ENCODE data around the gene GRIK1.

The GRIK1 gene

DNA sequence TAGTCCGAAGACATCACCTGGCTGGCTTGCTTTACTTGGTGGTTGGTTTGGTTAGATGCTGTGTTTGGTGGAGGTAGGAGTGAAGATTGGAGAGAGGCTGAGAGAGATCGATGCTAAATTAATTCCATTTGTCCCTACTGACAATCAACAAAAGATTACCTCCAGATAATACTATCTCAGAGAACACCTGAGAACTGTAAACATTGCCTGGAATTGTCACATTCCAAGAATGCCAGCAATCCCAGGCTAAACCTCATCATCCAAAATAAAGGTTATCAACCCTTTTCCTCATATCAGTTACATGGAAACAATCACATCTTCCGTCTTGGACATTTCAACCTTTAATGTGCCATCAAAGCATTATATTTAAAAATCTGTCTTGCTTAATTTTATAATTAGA lies 141.0 kb downstream of the GRIK1 start:
- H3K4me3 Mint-ChIP-seq, result no peak overlapping the region
- H3K4me1 Mint-ChIP-seq (ENCODE audit: low read depth), result no peaks in the 10 kb centered on the region
- H3K9me3 Mint-ChIP-seq (ENCODE audit: low read depth), result no peaks in the 10 kb centered on the region
- peaks cover 8% of the 10 kb centered on the region for H3K27me3 Mint-ChIP-seq
- no peaks in the 10 kb centered on the region for H3K36me3 Mint-ChIP-seq
- H3K27ac Mint-ChIP-seq, result no peak overlapping the region

GRCh38 chr21:29797155-29797554 lies 142.6 kb downstream of the GRIK1 start:
- Mint-ChIP-seq H3K9me3 (ENCODE audit: low read depth) (no peaks in the 10 kb centered on the region), H3K4me3 (no peak overlapping the region), H3K4me1 (ENCODE audit: low read depth) (no peaks in the 10 kb centered on the region), H3K27me3 (peaks cover 8% of the 10 kb centered on the region), H3K27ac (no peak overlapping the region), H3K36me3 (no peaks in the 10 kb centered on the region)

DNA sequence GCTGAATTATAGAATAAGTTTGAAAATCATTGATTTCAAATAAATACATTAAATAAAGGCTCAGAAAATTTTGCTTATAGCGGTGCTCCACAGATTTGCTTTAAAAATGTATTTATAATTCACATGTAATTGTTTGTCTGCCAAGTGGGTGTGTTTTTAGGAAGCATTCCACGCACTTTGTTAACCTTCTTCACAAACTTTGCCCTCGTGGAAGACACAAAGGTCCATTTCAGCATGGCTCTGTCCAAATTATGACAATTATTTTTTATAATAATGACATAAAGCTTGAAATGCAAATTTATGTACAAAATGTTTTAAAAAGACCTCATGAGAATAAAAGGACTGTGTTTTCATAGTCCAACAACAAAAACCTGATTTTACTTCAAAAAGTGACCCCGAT lies 146.1 kb downstream of the GRIK1 start:
- H3K27ac Mint-ChIP-seq, result no peak overlapping the region
- H3K9me3 Mint-ChIP-seq (ENCODE audit: low read depth), result no peaks in the 10 kb centered on the region
- H3K27me3 Mint-ChIP-seq, result peaks cover 5% of the 10 kb centered on the region
- H3K36me3 Mint-ChIP-seq, result no peaks in the 10 kb centered on the region
- no peaks in the 10 kb centered on the region for H3K4me1 Mint-ChIP-seq (ENCODE audit: low read depth)
- H3K4me3 Mint-ChIP-seq, result no peak overlapping the region

GRCh38 chr21:29789393-29789792 lies 150.4 kb downstream of the GRIK1 start:
- Mint-ChIP-seq H3K27ac (no peak overlapping the region), H3K4me3 (no peak overlapping the region), H3K9me3 (ENCODE audit: low read depth) (no peaks in the 10 kb centered on the region), H3K4me1 (ENCODE audit: low read depth) (no peaks in the 10 kb centered on the region), H3K36me3 (no peaks in the 10 kb centered on the region), H3K27me3 (peaks cover 4% of the 10 kb centered on the region)

DNA sequence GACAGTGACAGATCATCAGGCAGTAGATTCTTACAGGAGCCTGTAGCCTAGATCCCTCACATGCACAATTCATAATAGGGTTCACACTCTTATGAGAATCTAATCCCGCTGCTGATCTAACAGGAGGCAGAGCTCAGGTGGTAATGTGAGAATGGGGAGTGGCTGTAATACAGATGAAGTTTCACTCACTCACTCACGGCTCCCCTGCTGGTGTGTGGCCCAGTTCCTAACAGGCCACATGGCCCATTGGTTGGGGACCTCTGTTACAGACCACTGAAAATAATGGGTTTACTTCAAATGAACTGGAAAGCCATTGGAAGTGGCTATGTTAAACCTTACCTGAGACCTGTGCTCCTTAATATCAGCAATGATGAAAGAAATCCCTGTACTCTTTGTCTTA lies 151.0 kb downstream of the GRIK1 start:
- H3K36me3 Mint-ChIP-seq, result no peaks in the 10 kb centered on the region
- no peaks in the 10 kb centered on the region for H3K9me3 Mint-ChIP-seq (ENCODE audit: low read depth)
- H3K27ac Mint-ChIP-seq, result no peak overlapping the region
- no peak overlapping the region for H3K4me3 Mint-ChIP-seq
- peaks cover 4% of the 10 kb centered on the region for H3K27me3 Mint-ChIP-seq
- H3K4me1 Mint-ChIP-seq (ENCODE audit: low read depth), result no peaks in the 10 kb centered on the region

- H3K36me3 Mint-ChIP-seq, result no peaks in the 10 kb centered on the region
- H3K27ac Mint-ChIP-seq, result no peak overlapping the region
- no peaks in the 10 kb centered on the region for H3K4me1 Mint-ChIP-seq (ENCODE audit: low read depth)
- H3K9me3 Mint-ChIP-seq (ENCODE audit: low read depth), result no peaks in the 10 kb centered on the region
- peaks cover 4% of the 10 kb centered on the region for H3K27me3 Mint-ChIP-seq
- H3K4me3 Mint-ChIP-seq, result no peak overlapping the region
These were observed 152.4 kb downstream of the GRIK1 start for GRCh38 chr21:29787361-29787909.

DNA sequence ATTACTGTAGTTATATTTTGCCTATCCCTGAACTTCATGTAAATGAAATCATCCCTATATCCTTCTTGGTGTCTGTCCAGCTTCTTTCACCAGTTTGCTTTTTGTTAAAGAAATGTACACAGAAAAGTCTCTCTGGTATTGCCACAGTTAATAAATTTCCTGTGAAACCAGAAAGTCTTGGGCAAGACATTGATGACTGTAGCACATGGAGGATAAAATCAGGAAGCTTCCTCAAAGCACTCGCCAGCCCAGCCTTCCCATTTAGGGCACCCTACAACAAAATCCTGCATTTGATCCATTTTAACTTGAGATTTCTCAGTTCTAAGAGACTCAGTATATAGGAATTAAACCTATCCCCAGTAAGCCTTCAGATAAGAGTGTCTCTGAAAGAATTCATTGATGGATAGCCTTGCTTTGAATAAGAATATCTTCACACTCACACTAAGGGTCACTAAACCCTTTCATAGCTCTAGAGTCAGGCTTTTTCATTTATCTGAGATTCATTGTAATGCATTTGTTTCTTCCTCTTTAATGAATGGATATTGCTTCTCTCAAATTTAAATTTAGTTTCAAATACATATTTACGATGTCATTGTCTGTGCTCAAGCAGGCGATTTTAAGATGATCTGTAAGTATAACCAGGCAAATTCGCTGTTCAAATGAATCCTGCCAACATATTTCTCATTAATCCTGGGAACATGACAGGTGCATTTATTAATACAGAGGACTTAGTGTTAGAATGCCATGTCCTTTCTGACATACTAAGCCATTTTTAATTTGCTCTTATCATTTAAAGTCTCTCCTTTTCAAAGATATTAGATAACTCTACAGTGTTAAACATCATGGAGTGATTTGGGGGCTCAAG lies 153.1 kb downstream of the GRIK1 start:
- Mint-ChIP-seq H3K4me1 (ENCODE audit: low read depth) (no peaks in the 10 kb centered on the region), H3K27ac (no peak overlapping the region), H3K9me3 (ENCODE audit: low read depth) (no peaks in the 10 kb centered on the region), H3K27me3 (peaks cover 4% of the 10 kb centered on the region), H3K36me3 (no peaks in the 10 kb centered on the region), H3K4me3 (no peak overlapping the region)

- H3K4me1 Mint-ChIP-seq (ENCODE audit: low read depth), result no peaks in the 10 kb centered on the region
- H3K27ac Mint-ChIP-seq, result no peak overlapping the region
- H3K4me3 Mint-ChIP-seq, result no peak overlapping the region
- H3K36me3 Mint-ChIP-seq, result no peaks in the 10 kb centered on the region
- H3K9me3 Mint-ChIP-seq (ENCODE audit: low read depth), result no peaks in the 10 kb centered on the region
- peaks cover 6% of the 10 kb centered on the region for H3K27me3 Mint-ChIP-seq
These were observed 162.6 kb downstream of the GRIK1 start for GRCh38 chr21:29777160-29777559.

DNA sequence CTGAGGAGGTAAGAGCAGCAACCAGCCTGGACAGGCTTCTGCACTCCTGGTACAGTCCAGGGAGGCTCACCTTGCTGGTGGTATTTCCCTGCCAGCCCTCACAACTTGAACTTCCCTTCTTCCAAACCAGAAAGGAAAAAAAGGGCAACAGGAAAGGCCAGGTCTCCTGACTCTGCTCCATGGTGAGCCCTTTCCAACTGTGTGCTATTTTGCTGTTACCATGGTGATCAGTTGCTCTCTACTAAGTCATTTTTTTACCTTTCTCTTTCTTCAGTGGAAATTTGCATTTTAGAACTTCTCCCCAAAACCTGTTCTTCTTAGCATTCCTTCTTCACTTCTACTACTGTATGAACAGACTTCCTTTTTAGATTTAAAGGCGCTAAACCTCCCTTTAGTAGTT lies 164.3 kb downstream of the GRIK1 start:
- H3K36me3 Mint-ChIP-seq, result no peaks in the 10 kb centered on the region
- H3K9me3 Mint-ChIP-seq (ENCODE audit: low read depth), result no peaks in the 10 kb centered on the region
- H3K27ac Mint-ChIP-seq, result no peak overlapping the region
- no peaks in the 10 kb centered on the region for H3K4me1 Mint-ChIP-seq (ENCODE audit: low read depth)
- peaks cover 8% of the 10 kb centered on the region for H3K27me3 Mint-ChIP-seq
- no peak overlapping the region for H3K4me3 Mint-ChIP-seq

DNA sequence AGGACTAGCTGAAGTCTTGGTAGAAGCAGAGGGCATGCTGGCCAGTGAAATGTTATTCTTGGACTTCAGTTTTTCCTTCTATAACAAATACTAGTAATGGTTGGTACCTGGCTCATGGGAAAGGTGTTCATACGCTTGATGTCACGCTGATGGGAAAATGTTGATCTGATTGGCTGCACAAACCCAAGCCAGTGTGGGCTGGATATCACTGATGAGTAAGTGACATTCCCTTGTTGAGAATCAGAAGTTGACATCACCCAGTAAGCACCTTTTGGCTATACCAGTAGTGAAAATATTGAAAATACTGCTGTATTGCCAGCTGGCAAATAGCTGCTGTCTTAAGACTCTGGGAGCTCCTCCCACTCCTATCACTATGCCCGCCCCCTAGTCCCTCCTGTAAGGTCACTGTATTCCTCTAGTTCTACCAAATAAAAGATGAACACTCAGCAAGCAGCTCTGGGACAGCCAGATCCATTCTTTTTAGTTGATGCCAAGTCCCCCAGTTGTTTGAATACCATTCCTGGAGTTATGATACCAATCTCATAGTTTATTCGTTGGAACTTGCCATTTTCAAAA lies 168.2 kb downstream of the GRIK1 start:
- no peaks in the 10 kb centered on the region for H3K9me3 Mint-ChIP-seq (ENCODE audit: low read depth)
- H3K27me3 Mint-ChIP-seq, result peaks cover 3% of the 10 kb centered on the region
- no peak overlapping the region for H3K27ac Mint-ChIP-seq
- no peaks in the 10 kb centered on the region for H3K4me1 Mint-ChIP-seq (ENCODE audit: low read depth)
- no peak overlapping the region for H3K4me3 Mint-ChIP-seq
- no peaks in the 10 kb centered on the region for H3K36me3 Mint-ChIP-seq

DNA sequence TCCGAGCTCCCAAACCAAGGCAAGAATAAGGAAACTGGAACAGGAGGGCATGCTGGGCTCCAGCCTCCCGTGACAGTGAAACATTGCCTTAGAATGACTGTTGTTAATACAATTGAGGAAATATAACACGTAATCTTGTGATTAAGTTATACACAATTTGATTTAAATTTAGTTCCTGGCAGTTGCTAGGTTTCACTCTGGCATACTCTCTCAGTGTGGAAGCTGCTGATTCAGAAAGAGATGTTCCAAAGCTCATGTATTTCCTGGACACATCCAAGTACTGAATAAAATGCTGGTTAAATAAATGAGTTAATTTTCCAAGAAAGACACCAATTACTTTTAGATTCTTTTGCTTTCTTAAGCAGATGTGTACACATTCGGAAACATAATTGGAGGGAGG lies 176.1 kb downstream of the GRIK1 start:
- Mint-ChIP-seq H3K27me3 (peaks cover 5% of the 10 kb centered on the region), H3K36me3 (no peaks in the 10 kb centered on the region), H3K4me3 (no peak overlapping the region), H3K27ac (no peak overlapping the region), H3K9me3 (ENCODE audit: low read depth) (no peaks in the 10 kb centered on the region), H3K4me1 (ENCODE audit: low read depth) (no peaks in the 10 kb centered on the region)

GRCh38 chr21:29762570-29763082 lies 177.2 kb downstream of the GRIK1 start:
- Mint-ChIP-seq H3K9me3 (ENCODE audit: low read depth) (no peaks in the 10 kb centered on the region), H3K27me3 (peaks cover 5% of the 10 kb centered on the region), H3K4me3 (no peak overlapping the region), H3K27ac (no peak overlapping the region), H3K4me1 (ENCODE audit: low read depth) (no peaks in the 10 kb centered on the region), H3K36me3 (no peaks in the 10 kb centered on the region)

DNA sequence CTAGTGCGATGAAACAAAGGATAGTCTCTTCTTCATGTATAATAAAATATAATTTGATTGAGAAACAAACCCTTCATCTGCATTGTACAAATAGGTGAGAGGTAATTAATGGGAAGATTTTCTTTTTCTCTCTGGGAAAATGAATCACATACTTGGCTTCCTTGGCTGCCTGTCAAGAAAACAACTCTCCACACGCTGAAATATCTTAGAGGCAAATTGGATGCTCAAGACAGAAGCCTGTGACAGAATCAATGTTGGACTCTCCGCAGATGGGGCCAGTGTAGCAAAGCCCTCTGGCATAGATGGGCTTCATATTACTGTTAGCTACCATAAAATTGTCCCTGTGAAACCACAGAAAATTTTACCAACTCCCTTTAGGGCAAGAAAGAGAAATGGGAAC lies 186.6 kb downstream of the GRIK1 start:
- Mint-ChIP-seq H3K27me3 (no peaks in the 10 kb centered on the region), H3K4me1 (ENCODE audit: low read depth) (no peaks in the 10 kb centered on the region), H3K27ac (no peak overlapping the region), H3K36me3 (no peaks in the 10 kb centered on the region), H3K4me3 (no peak overlapping the region), H3K9me3 (ENCODE audit: low read depth) (no peaks in the 10 kb centered on the region)

- Mint-ChIP-seq H3K27me3 (no peaks in the 10 kb centered on the region), H3K27ac (no peak overlapping the region), H3K4me1 (ENCODE audit: low read depth) (no peaks in the 10 kb centered on the region), H3K4me3 (no peak overlapping the region), H3K36me3 (no peaks in the 10 kb centered on the region), H3K9me3 (ENCODE audit: low read depth) (no peaks in the 10 kb centered on the region)
These were observed 188.2 kb downstream of the GRIK1 start for GRCh38 chr21:29751473-29752185.

GRCh38 chr21:29749957-29750356 lies 189.8 kb downstream of the GRIK1 start:
- no peak overlapping the region for H3K4me3 Mint-ChIP-seq
- no peak overlapping the region for H3K27ac Mint-ChIP-seq
- no peaks in the 10 kb centered on the region for H3K4me1 Mint-ChIP-seq (ENCODE audit: low read depth)
- no peaks in the 10 kb centered on the region for H3K9me3 Mint-ChIP-seq (ENCODE audit: low read depth)
- H3K36me3 Mint-ChIP-seq, result no peaks in the 10 kb centered on the region
- no peaks in the 10 kb centered on the region for H3K27me3 Mint-ChIP-seq

Measured in activated naive CD8-positive, alpha-beta T cell (primary cell).